GM21619 (cell line): ENCODE results near the gene PYY.
"Not testable (repeated sequence)": the region's sequence is repeated elsewhere in the genome, so short reads cannot be mapped to it uniquely, and the experiment has no call there.

Source experiments
- ATAC-seq: cut with Tn5 transposase; IDR thresholded peaks from one replicate; pipeline ENCODE4 v1.9.1; 2021; ENCODE audit not compliant: unreplicated experiment

PYY gene

DNA sequence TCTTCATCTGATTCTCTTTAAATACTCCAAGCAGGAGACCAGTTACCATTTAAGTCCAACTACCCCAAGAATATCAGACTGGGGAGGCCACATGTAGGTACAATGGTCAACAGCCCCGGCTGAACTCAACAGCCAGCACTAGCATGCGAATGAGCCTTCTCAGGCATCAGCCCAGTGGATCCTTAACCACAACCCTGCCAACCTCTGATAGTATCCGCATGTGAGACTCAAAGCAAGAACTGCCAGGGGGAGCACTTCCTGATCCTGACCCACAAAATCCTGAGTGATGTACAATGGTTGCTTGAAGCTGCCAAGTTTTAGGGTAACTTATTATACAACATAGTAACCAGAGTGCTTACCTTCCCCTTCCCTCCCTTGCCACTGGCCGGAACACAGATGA, 4.0 kb downstream of the PYY start:
- ATAC-seq, result no peak

DNA sequence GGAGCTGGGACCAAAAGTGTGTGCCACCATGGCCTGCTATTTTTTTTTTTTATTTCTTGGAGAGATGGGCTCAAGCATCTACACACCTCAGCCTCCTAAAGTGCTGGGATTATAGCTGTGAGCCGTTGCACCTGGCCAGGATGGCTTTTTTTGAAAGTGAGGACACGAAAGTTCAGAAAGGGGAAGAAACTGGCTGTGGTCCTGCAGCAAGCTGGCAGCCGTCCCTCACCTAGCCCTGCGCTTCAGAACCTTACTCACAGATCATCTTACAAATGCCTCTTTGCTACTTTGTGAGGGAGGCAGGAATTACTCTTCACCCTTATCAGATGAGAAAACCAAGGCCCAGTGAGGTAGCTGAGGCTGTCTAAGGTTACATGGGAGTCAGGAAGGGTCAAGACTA, 7.0 kb downstream of the PYY start:
- ATAC-seq, result no peak

DNA sequence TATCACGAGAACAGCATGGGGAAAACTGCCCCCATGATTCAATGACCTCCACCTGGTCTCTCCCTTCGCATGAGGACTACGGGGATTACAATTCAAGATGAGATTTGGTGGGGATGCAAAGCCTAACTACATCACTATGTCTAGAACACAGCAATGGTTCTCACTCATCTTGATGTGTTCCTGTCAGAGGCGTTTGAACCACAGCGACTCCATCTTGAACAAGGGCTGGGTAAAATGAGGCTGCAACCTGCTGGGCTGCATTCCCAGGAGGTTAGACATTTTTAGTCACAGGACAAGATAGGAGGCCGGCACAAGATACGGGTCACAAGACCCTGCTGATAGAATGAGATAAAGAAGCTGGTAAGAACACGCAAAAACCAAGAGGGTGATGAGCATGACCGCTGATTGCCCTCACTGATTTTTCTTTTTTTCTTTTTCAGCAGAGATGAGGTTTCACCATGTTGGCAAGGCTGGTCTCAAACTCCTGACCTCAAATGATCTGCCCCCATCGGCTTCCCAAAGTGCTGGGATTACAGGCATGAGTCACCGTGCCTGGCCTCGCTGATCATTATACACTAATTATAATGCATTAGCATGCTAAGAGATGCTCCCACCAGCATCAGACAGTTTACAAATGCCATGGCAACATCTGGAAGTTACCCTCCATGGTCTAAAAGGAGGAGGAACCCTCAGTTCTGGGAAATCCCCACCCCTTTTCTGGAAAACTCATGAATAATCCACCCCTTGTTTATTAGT, 8.5 kb downstream of the PYY start:
- no peak for ATAC-seq

DNA sequence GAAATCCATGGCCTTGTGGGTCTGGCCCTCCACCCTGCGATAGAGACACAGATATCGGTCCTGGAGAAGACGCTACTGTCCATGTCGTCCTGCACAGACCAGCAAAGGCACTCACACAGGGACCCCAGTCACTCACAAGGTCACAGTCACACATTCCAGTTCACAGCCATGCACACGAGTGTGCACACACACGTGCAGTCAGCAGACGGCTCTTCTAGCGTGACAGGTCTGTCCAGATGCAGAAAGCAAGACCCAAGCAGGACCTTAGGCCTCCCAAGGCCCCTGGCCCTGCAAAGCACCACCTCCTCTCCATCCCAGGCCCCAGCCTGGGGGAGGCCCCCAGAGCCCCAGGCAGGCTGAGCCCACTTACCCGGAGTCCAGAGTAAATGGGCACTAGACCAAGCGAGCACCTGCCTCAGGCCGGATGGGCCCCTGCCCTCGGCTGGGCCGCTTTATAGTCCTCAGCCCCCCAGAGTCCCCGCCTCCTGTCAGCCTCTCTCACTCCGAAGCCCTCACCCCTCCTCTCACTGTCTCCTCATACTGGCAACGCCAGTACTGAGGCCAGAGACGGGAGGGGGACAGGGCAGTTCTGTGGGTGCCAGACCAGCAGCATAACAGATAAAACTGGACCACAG, 11.6 kb downstream of the PYY start, which contains the start of gene PPY:
PPY (minus strand) TSS at position 426 of the 635 bp plus-strand sequence. CDS start 822 bp downstream, outside the sequence.
- no peak for ATAC-seq

DNA sequence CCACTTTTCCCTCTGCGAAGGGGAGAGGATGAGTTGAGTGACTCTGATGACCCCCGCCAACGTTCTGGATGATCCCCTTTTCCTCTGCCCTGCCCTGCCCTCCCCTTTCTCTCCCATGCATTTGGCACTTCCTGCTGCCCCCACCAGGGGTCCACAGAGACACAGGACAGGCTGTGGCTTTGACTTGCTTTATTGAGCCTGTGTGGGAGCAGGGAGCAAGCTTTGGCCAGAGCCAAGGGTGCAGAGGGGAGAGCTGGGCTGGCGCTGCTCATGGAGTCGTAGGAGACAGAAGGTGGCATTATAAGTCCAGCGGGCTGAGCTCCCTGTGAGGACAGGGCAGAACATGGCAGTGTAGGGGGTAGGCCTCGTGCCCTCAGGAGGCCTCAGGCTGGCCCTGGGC, 13.1 kb downstream of the PYY start:
- no peak for ATAC-seq

DNA sequence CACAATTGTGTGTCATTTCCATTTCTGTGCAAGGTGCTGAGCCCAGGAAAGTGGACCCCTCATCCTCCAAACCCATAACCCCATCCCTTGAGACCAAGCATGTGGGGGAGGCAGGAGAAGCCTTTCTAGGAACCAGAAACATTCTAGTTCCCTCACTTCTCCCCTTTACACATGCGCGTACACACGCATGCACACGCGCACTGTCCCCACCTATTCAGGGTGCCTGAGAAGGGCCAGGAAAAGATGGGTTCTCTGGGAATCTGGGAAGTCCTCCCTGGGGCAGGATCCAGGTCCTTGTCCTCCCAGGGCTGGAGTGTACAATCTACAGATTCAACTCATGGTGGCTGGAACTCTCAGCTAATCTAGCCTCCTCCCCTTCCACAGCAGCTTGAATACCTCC, 13.9 kb downstream of the PYY start:
- ATAC-seq, result no peak

DNA sequence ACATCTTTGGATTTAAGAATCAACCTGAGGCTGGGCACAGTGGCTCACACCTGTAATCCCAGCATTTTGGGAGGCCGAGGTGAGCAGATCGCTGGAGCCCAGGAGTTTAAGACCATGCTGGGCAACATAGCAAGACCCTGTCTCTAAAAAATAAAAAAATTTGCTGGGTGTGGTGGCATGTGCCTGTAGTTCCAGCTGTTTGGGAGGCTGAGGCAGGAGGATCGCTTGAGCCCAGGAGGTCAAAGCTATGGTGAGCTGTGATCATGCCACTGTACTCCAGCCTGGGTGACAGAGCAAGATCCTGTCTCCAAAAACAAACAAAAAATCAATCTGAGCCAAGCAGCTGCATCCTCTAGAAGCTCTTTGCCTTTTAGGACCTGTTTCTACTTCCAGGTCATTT, 14.3 kb downstream of the PYY start:
- ATAC-seq, result not testable (repeated sequence)

DNA sequence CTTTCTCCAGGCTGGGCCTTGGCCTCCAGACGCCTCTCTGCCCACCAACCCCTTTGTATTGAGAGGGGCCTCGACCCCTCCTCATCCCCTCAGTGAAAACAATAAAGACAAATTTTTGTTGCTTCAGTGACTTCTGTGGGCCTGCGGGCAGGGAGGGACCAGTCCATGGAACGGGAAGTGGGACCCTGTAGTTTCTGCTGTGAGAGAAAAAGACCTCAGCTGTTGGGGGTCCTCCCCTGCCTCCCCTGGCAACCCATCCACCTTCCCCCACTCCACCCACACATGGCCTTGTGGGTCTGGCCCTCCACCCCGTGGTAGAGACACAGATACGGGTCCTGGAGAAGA, 14.9 kb downstream of the PYY start:
- no peak for ATAC-seq

DNA sequence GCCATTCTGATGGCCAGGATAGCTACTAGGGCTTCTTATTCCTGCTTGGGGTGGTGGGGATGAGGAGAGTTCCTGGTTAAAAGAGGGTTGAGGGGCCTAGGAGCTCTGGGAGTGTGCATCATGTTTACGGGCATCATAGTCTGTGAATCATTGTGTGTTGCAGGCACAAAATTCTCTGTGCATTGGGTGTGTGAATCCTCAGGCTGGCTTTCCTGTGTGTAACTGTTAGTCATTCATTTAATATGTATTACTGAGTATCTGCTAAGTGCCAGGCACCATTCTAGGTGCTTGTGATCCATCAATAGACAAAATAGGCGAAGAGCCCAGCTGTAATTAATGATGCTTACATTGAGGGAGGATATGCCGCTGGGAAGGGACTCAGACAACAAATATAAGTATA, 17.3 kb downstream of the PYY start:
- no peak for ATAC-seq

DNA sequence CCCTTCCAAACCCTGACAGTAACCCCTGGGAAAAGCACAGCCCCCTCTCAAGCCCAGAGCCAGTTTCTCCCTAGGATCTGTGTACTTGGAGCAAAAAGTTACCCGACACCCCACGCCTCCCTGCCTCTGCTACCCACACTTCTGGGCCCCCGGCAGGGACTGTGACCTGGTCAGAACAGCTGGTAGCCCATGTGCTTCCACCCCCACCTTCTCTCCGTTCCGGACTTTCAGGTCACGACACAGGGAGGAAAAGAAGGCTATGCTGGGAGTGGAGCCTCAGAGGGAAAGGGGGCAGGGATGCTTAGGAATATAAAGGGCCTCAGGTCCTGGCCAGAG, 17.8 kb downstream of the PYY start:
- ATAC-seq, result no peak

DNA sequence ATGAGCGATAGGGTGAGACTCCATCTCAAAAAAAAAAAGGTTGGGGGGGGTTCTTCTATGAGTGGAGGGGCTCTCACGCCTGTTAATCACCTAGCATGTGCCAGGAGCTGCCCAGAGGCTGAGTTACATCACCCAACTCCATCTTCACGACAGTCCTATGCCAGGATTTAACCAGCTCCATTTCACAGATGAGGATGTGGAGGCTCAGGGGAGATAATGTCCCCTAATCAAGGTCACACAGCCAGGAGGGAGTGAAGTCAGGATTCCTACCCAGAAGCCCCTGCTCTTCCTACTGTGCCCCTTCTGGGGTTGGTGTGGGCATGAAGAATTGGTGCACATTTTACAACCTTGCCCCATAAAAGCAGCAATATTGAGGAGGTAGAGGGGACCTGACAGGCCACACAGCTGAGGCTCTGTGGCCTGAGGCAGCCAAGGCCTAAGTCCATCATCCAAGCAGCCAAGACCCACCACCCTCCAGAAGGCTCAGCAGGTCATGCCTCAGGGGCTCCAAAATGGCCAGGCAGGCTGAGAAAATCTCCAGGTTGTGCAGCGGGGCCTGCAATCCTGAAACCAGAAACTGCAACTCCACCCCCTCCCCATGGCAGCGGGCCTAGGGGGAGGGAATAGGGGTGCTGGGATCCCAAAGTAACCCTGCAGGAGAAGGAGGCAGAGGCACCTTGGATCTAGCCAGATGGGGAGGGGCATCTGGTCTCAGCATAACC, 18.4 kb downstream of the PYY start:
- ATAC-seq, result no peak

DNA sequence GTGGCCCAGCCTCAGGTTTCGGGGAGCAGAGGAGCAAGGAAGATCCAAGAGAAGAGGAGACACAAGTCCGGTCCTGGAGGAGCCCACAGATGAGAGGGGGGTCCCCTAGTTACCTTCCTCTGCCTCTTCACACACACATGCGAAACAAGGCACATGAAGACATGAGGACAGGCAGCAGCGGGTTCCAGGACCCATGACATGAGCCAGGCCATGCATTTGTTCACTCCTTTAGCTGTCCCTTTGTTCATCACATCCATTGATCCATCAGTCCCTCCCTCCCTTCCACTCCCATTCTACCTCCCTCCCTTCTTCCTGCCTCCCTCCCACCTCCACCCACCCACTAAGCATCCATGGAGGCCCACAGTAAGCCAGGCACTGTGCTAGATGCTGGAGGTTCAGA, 20.8 kb downstream of the PYY start:
- ATAC-seq, result no peak

DNA sequence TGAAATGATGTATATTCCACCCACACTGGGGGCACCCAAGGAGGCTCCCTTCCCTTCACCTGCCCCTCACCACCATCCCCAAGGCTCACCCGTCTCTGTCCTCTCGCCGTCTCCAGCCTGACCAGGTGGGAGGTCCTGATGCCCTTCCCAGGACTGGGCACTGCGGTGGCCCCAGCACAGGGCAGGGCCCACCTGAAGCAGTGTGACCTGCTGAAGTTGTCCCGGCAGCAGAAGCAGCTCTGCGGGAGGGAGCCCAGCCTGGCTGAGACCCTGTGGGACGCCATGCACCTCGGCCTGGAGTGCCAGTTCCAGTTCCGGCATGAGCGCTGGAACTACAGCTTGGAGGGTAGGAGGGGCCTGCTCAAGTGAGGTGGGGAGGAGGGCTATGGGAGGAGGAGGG, 21.4 kb downstream of the PYY start:
- no peak for ATAC-seq

DNA sequence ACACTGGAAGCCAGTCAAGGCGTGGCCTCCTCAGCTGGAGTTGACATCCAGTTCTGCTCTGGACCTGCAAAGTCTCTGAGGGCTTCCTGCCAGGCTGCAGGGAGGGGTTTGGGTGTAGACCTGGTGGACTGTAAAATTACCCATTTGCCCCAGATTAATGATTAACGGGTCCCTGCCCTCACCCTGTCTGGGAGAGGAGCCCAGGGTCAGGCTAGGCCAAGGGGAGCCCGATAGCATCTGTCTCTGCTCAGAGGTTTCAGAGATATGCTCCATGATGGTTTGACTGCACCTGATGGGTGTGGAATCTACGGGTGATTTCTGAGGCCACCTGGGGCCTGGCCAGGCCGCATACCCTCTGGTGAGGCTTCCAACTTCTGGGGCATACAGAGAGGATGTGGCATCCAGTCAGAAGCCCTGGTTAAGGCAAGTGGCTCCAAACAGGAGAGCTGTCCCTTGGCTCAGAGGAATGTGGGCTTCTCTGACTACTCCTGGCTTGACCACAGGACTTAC, 22.6 kb downstream of the PYY start:
- ATAC-seq, result no peak

DNA sequence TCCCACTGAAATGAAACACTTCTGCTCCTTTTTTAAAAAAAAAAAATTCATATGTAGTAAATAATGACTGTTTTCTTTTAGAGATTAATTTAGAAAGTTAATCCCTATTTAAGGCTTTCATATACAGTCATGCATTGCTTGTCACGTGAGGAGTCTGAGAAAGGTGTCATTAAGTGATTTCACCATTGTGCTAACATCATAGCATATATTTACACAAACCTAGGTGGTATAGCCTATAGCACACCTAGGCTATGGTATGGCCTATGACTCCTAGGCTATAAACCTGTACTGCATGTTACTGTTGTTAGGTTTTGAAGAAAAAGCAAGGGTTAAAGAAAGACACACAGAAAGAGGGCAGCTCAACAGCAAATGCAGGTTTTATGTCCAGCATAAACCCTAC, 25.1 kb downstream of the PYY start:
- no peak for ATAC-seq

DNA sequence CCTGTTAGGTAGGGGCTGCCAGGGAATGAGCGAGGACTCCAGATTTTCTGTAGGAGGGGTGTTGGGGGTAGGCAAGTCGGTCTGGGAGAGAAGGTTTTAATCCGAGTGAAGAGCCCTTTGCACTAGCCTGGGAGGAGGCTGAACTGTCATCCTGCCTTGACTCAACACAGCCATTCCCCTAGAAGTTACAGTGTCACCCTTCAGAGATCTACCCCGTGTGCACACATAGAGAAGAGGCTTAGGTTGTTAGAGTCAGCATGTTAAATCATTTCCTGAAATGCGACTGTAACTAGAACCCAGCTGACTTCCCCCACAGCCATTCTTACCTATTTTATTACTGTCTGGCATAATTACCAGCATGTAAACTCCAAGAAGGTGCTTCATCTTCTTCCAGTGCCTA, 25.8 kb downstream of the PYY start:
- ATAC-seq, result not testable (repeated sequence)

DNA sequence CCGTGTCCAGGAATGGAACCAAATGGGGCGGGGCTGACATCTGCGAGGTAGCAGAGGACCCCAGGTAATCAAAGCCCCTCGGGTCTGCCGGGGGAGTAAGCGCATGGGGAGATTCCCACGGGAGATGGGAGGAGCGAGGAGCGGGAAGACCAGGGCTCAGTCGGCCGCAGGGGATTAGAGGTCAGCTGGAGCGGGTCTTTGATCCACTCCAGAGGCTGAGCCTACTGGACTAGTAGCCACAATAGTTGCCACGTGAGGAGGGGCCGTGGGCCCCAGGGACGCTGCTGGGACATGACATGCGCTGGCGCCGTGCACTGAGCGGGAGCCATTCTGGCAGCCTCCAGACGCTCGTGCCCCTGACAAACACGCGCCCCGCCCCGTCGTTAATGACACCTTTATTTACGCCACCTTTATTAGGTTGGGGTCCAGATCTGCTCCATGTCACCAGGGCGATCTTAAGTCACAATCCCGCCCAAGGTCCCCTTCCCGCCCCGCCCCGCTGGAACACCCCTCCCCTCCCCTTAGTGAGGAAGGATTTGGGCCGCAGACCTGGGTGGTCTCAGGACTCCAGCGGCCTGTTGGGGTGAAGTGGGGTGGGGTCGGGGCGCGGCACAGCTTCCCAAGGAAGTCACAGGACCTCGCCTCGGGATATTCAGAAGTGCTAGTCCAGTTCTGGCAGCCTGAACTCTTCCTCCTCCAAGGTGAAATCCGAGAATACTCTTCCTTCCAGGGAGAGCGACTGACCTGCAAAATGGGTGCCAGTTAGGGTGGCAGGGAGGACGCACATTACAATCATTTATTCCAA, 26.5 kb downstream of the PYY start:
- ATAC-seq, result no peak

DNA sequence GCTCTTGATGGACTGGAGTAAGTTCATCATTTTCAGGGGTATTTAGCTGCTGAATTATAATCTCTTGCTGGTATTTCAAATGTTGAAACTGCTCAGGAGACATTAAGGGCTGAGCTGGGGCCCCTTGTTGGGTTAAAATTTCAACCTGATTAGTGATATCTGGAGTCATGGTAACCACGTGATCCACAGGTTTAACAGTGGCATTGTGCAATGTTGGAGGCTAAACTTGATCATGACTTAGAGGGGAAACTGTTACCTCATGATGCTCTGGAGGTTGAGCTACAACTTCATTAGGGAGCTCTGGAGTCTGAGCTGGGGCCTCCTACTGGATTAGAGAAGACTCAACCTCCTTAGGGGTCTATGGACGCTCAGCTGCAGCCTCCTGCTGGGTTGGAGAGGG, 29.2 kb downstream of the PYY start:
- ATAC-seq, result no peak

DNA sequence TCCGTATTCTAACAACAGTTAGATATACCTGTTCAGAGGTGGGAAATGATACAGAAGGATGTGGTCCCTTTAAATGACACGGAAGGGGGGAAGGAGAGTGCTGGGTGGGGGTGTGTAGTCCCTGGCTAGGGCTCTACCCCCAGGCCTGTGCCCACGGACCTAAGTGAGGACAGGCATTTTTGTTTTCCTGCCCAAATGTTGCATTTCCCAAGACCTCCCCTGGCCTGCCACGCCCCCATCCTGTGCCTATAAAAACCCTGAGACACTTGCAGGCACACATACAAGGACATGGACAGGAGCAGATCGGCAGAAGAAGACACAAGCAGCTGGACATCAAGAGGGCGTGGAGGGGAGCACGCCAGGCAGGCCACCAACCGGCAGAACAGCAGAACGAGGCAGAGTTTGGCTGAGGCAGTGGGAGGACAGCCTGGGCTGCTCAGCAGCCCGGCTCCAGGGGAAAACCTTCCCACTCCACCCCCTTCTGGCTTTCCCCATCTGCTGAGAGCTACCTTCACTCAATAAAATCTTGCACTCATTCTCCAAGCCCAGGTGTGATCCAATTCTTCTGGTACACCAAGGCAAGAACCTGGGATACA, 33.1 kb downstream of the PYY start:
- ATAC-seq, result no peak

DNA sequence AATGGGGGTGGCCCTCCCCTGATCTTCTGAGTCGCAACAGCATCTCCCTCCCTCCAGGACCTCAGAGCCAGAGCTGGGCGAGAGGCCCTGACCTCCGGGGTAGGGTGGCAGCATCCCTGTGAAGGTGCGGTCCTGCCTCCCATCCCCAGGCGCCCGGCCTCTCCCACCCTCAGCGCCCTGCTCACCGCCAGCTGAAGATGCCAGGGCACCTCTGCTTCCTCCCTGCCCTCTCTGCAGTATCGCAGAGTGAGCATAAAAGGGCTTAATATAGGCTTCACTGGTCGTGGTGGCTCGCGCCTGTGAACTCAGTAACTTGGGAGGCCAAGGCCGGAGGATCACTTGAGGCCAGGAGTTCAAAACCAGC, 35.7 kb downstream of the PYY start:
- no peak for ATAC-seq
